Heart right ventricle (tissue), 16 donors: ENCODE data around the gene NME3. TPM values are rescaled to one million over a fixed set of nuclear protein-coding genes. Genes with fewer than 3 reads are reported as not detected.
"Not testable (repeated sequence)": the region's sequence is repeated elsewhere in the genome, so short reads cannot be mapped to it uniquely, and the experiment has no call there.

ENCODE experiments used
- ATAC-seq, 8 donors: fragments of 200-7000 bp; cut with Tn5 transposase; one replicate each; pipeline ENCODE4 v1.9.1; 2020; ENCODE audit warnings: mild to moderate bottlenecking in 8 of 8, moderate library complexity in 8 of 8, moderate number of reproducible peaks in 1 of 8
- DNase-seq, 2 donors: peaks; one replicate each; pipeline ENCODE4 v3.0.0-alpha.2; 2020
- H3K27ac ChIP-seq, 10 donors: fragments of 200-600 bp; sonication (generic) in 2 of 10; one replicate each; pipeline versions ENCODE4 v1.5.0 to v1.8.0; 2020 to 2022; ENCODE audit warnings: mild to moderate bottlenecking in 3 of 10
- H3K27me3 ChIP-seq, 7 donors: fragments of 200-600 bp; one replicate each; pipeline ENCODE4 v1.8.0; 2021 to 2022; ENCODE audit warnings: mild to moderate bottlenecking in 2 of 7
- H3K36me3 ChIP-seq, 9 donors: fragments of 200-600 bp; sonication (generic) in 1 of 9; one replicate each; pipeline versions ENCODE4 v1.5.0 to v1.8.0; 2020 to 2022; ENCODE audit warnings: mild to moderate bottlenecking in 2 of 9
- H3K4me1 ChIP-seq, 9 donors: fragments of 200-600 bp; sonication (generic) in 1 of 9; one replicate each; pipeline versions ENCODE4 v1.5.0 to v1.8.0; 2020 to 2022; ENCODE audit warnings: mild to moderate bottlenecking in 4 of 9
- H3K4me3 ChIP-seq, 10 donors: fragments of 200-600 bp; sonication (generic) in 2 of 10; one replicate each; pipeline versions ENCODE4 v1.5.0 to v1.8.0; 2020 to 2022; ENCODE audit warnings: mild to moderate bottlenecking in 7 of 10, moderate library complexity in 2 of 10
- H3K9me3 ChIP-seq, 11 donors: fragments of 200-600 bp in 10 of 11; sonication (generic) in 2 of 11; one replicate each; pipeline versions ENCODE4 v1.5.0 to v1.8.0; 2013 to 2022; ENCODE audit warnings: mild to moderate bottlenecking in 2 of 11, control low read depth in 1 of 11, moderate library complexity in 1 of 11
- WGBS, 2 donors: extraction: QIAGEN DNeasy Blood & Tissue Kit; methylation state at CpG; one replicate each; pipeline ENCODE4 v1.1.7; 2013; ENCODE audit warnings: inconsistent platforms in 1 of 2; 5-methylcytosine and 5-hydroxymethylcytosine counted together
- intact Hi-C, 10 donors: fragments of 100-400 bp; cut with DNase I; formaldehyde crosslinking; loops; one replicate each; pipeline versions ENCODE4 v1.11.1 to v1.14.2; 2022
- polyA plus RNA-seq, 2 donors: library from polyadenylated mRNA; stranded (reverse); fragments of 200-250 nt; gene quantifications; one replicate each; pipeline ENCODE4 v1.2.3, GENCODE V29; 2013
- total RNA-seq, 10 donors: library from RNA; stranded (reverse); fragmentation: NEBNext Ultra II Directional in 3 of 10; extraction: Animal tissue kit (Norgen Biotek cat#: 25700) in 3 of 10; gene quantifications; one replicate each; pipeline versions ENCODE4 v1.2.1 to v1.2.4, GENCODE V29; 2021 to 2023
- TF ChIP-seq, protein P1 (sequence below), 9 donors: fragments of 200-600 bp; sonication (generic) in 2 of 9; IDR thresholded peaks; one replicate each; pipeline versions ENCODE4 v1.5.0 to v1.8.0; 2021 to 2022; ENCODE audit warnings: antibody characterized with exemption in 9 of 9, mild to moderate bottlenecking in 5 of 9, moderate library complexity in 1 of 9
- donor health status: Arrhythmogenic right ventricular cardiomyopathy.
- donor health status: ischemic (EF 13 %, LVEDD 7.1; RV severe dilation, severe dysfunction).
- donor health status: healthy with polysubstance abuse.
- donor health status: DM: no; HTN: yes; CAD: no.
- donor health status: DM: no; HTN: no; CAD: no.
- donor health status: ischemic (EF 25% LVEDD 6.9; RV normal size, moderate dysfunction).
- donor health status: ischemic (EF 25% LVEDD 5.7; RV mildly dilated, moderate dysfunction).
- donor health status: healthy.
- donor health status: DM: yes; HTN: yes; CAD: no.
- donor health status: Ischemic cardiomyopathy.
- donor health status: ischemic (EF 35%, LVEDD 5.7; RV mildly dilated, moderate dysfunction).
- donor health status: nonischemic (EF 11% LVEDD 7.7; RV severe dilation, severe dysfunction).
- donor health status: DM: yes; HTN: yes; CAD: no.
- donor health status: PGD.
- donor health status: ischemic (EF 29% LVEDD 5.4; RV normal size, mild dysfunction).
- donor health status: nonischemic (EF 23%, LVEDD 6.1; RV moderate dilation, normal function).

Gene NME3
- total and polyA plus RNA-seq, 12 donors, result 21.8 to 176 (median 31.6) TPM

DNA sequence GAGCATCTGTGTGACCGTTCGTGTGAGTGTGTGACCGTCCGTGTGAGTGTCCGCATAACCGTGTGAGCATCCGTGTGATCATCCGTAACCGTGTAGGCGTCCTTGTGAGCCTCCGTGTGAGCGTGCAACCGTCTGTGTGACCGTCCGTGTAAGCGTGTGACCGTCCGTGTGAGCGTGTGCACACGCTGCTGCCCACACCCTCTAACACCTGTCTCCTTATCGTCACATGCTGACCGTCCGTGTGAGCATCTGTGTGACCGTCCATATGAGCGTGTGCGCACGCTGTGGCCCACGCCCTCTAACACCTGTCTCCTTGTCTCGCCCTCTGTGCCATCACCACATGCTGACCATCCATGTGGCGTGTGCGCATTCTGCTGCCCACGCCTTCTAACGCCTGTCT is 31.1 kb downstream of the NME3 start:
- Histone ChIP-seq H3K27ac (no peak overlapping the region), H3K9me3 (no peaks in the 10 kb centered on the region), H3K27me3 (no peaks in the 10 kb centered on the region), H3K36me3 (peaks cover 0 to 48% (median 6%) of the 10 kb centered on the region in 9 donors), H3K4me3 (no peak overlapping the region), H3K4me1 (peaks cover 0 to 3% (median 0%) of the 10 kb centered on the region in 9 donors)
- TF ChIP-seq, protein P1, sequence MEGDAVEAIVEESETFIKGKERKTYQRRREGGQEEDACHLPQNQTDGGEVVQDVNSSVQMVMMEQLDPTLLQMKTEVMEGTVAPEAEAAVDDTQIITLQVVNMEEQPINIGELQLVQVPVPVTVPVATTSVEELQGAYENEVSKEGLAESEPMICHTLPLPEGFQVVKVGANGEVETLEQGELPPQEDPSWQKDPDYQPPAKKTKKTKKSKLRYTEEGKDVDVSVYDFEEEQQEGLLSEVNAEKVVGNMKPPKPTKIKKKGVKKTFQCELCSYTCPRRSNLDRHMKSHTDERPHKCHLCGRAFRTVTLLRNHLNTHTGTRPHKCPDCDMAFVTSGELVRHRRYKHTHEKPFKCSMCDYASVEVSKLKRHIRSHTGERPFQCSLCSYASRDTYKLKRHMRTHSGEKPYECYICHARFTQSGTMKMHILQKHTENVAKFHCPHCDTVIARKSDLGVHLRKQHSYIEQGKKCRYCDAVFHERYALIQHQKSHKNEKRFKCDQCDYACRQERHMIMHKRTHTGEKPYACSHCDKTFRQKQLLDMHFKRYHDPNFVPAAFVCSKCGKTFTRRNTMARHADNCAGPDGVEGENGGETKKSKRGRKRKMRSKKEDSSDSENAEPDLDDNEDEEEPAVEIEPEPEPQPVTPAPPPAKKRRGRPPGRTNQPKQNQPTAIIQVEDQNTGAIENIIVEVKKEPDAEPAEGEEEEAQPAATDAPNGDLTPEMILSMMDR (IDR thresholded peaks at IDR 0.05), result no peak
- no peak for DNase-seq
- WGBS, 2 donors, result 96 to 98% methylated on average over 33 of the region's 33 CpGs
- intact Hi-C loops, result no loop called here
- ATAC-seq, result no peak

DNA sequence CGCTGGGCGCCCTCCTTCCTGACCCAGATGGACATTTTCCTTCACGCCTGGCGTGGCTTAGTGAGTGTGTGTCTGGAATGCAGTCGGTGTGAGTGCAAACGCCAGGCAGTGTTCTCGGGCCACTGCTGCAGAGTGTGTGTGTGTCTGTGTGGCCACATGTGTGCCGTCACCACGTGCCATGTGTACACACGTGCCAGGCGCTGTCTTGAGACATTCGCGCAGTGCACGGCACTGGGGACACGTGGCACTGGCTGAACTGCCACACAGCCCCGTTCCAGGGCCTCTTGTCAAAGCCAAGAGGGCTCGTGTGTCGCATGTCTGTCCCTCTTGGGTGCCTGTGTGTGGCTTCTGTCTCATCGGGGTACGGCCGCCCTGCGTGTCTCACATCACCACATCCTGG is 36.5 kb downstream of the NME3 start:
- 96% methylated on average over 22 of the region's 22 CpGs for WGBS, 2 donors
- Histone ChIP-seq H3K27me3 (no peaks in the 10 kb centered on the region), H3K36me3 (peaks cover 0 to 54% (median 23%) of the 10 kb centered on the region in 9 donors), H3K4me3 (no peak overlapping the region), H3K4me1 (peaks cover 0 to 10% (median 0%) of the 10 kb centered on the region in 9 donors), H3K27ac (no peak overlapping the region), H3K9me3 (no peaks in the 10 kb centered on the region)
- intact Hi-C loops, result loop anchor here in 1 of 10 donors (10.0 kb wide), 1 partner anchor 60 kb away; the partner anchor contains the start of gene IGFALS
- DNase-seq (no peak), ATAC-seq (no peak)
- TF ChIP-seq, protein P1 (IDR thresholded peaks at IDR 0.05), result no peak

- no peak for DNase-seq
- WGBS, 2 donors, result 94 to 95% methylated on average over 22 of the region's 22 CpGs
- intact Hi-C loops, result loop anchor here in 1 of 10 donors (10.0 kb wide), 1 partner anchor 61 kb away; the partner anchor contains the start of gene IGFALS
- no peak overlapping the region for H3K27ac ChIP-seq
- H3K36me3 ChIP-seq, result peaks cover 0 to 61% (median 29%) of the 10 kb centered on the region in 9 donors
- H3K4me1 ChIP-seq, result peaks cover 0 to 10% (median 0%) of the 10 kb centered on the region in 9 donors
- TF ChIP-seq, protein P1 (IDR thresholded peaks at IDR 0.05), result no peak
- H3K4me3 ChIP-seq, result no peak overlapping the region
- H3K9me3 ChIP-seq, result no peaks in the 10 kb centered on the region
- ATAC-seq, result peak in 5 of 8 donors; percentile 16 to 56 (median 28)
- H3K27me3 ChIP-seq, result no peaks in the 10 kb centered on the region
These were observed 37.2 kb downstream of the NME3 start for GRCh38 chr16:1734123-1734522.

GRCh38 chr16:1732551-1732987 is 38.8 kb downstream of the NME3 start:
- Histone ChIP-seq H3K4me1 (peaks cover 0 to 10% (median 0%) of the 10 kb centered on the region in 9 donors), H3K36me3 (peaks cover 0 to 76% (median 32%) of the 10 kb centered on the region in 9 donors)
- not testable (repeated sequence) for H3K27me3 ChIP-seq, H3K27ac ChIP-seq, DNase-seq, ATAC-seq, H3K4me3 ChIP-seq, H3K9me3 ChIP-seq
- intact Hi-C loops, result loop anchor here in 1 of 10 donors (10.0 kb wide), 1 partner anchor 62 kb away; the partner anchor contains the start of gene IGFALS
- 96 to 97% methylated on average over 21 of the region's 21 CpGs for whole genome bisulfite sequencing, 2 donors

DNA sequence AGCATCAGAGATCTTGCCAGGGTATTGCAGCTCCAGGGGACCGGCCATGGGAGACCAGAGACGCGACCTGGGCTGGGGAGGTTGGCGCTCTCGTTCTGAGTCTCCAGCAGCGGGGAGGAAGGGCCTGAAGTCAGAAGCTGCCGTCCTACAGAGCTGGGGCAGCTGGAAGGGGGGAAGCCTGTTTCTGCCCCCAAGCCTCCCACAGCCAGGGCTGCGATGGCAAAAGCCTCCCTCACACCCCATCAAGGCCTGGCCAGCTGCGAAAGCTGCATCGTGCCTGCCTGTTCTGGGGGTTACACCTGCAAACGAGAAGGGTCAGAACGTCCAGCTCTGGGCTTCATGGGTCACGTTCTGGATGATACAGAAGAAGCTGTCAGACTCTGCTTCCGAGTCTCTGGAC is 39.3 kb downstream of the NME3 start:
- WGBS, 2 donors, result 87% methylated on average over 14 of the region's 14 CpGs
- TF ChIP-seq, protein P1 (IDR thresholded peaks at IDR 0.05), result no peak
- H3K27me3 ChIP-seq, result no peaks in the 10 kb centered on the region
- no peaks in the 10 kb centered on the region for H3K9me3 ChIP-seq
- DNase-seq (no peak), ATAC-seq (no peak)
- H3K4me1 ChIP-seq, result peaks cover 0 to 10% (median 0%) of the 10 kb centered on the region in 9 donors
- intact Hi-C loops, result loop anchor here in 1 of 10 donors (10.0 kb wide), 1 partner anchor 63 kb away; the partner anchor contains the start of gene IGFALS
- H3K27ac ChIP-seq, result peak overlapping the region in 1 of 10 donors; percentile 26
- peaks cover 0 to 79% (median 32%) of the 10 kb centered on the region in 9 donors for H3K36me3 ChIP-seq
- no peak overlapping the region for H3K4me3 ChIP-seq
